ENCODE results near the gene HUS1. TPM values are rescaled to one million over a fixed set of nuclear protein-coding genes. Genes with fewer than 3 reads are reported as not detected.

Gene HUS1
- total and polyA plus RNA-seq, 2 of the 4 experiments (the other 2 are of a cell fraction) = 16.2 to 18.3 TPM

DNA sequence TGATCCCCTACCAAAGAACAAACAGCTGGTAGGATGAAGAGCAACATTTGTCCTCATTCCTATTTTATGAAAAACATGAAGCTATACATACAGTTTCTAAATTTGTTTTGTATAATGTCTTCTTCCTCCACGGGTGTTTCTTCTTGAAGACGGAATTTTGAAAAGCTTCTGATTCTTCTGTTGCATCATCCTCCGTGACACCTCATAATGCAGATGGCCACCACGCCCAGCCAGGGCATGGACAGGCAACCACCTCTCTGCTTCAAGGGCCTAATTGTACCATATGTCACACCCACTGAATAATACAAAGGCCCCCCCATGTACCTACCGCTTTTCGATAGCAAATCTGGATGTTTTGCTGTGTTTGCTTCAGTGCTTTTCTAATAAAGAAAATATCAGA lies 49.5 kb upstream of the HUS1 start, which contains the start of gene SUN3:
SUN3 (minus strand) TSS at position 170 of the 400 bp plus-strand sequence; CDS start at position 1, 169 bp downstream.
- no peaks in the 10 kb centered on the region for H3K9me1 ChIP-seq (ENCODE audit: insufficient read depth, low read length)
- H3K14ac ChIP-seq (replicated peaks; ENCODE audit: low read depth, low read length) = no peak within 1 kb of the TSS
- no peak within 1 kb of the TSS for H2BK5ac ChIP-seq (ENCODE audit: low read depth, low read length, poor library complexity, severe bottlenecking)
- no peak within 1 kb of the TSS for H2BK15ac ChIP-seq (ENCODE audit: low read depth, low read length)
- dilution Hi-C loops (cut with HindIII; ENCODE audit: low sequenced_read_pairs, unreplicated experiment) = no loop called here
- H2AK9ac ChIP-seq (replicated peaks; ENCODE audit: low read depth, low read length, poor library complexity) = no peak within 1 kb of the TSS
- no TSS peak for BruUV-seq (replicated peaks)
- H3K27ac ChIP-seq (ENCODE audit: insufficient read depth, low read length) = no peak within 1 kb of the TSS
- ATAC-seq (ENCODE audit: low read depth) = no peak
- no peak within 1 kb of the TSS for H3K4me3 ChIP-seq (ENCODE audit: insufficient read depth, low read depth, low read length)
- CTCF ChIA-PET = interaction anchor here (0.9 kb wide), 1 partner anchor 10 kb away, joined by 3 read pairs; no protein-coding TSS in a partner anchor
- H4K91ac ChIP-seq (ENCODE audit: insufficient read depth, low read depth, low read length) = no peak within 1 kb of the TSS
- no peak within 1 kb of the TSS for H2AK5ac ChIP-seq (ENCODE audit: low read depth, low read length)
- H4K5ac ChIP-seq (ENCODE audit: low read depth, low read length) = no peak within 1 kb of the TSS
- TF ChIP-seq FOS (IDR thresholded peaks at IDR 0.05; ENCODE audit: low read depth, low read length) (no peak), MAZ (IDR thresholded peaks at IDR 0.05; ENCODE audit: borderline replicate concordance, low read depth, low read length) (no peak), CTCF (conservative IDR thresholded peaks at IDR 0.05; ENCODE audit: low read depth, low read length) (no peak), BHLHE40 (IDR thresholded peaks at IDR 0.05; ENCODE audit: low read depth, low read length) (no peak), RAD21 (IDR thresholded peaks at IDR 0.05; ENCODE audit: low read length) (no peak), NFE2L2 (IDR thresholded peaks at IDR 0.05; ENCODE audit: low read depth, low read length) (no peak), RCOR1 (IDR thresholded peaks at IDR 0.05; ENCODE audit: insufficient replicate concordance, low read length) (no peak), CHD1 (IDR thresholded peaks at IDR 0.05; ENCODE audit: low read depth, low read length) (no peak), RFX5 (IDR thresholded peaks at IDR 0.05; ENCODE audit: low read depth, low read length) (no peak)
- no peaks in the 10 kb centered on the region for H4K20me1 ChIP-seq (ENCODE audit: insufficient read depth, low read length)
- H4K8ac ChIP-seq (ENCODE audit: low read depth in 2 of 2, low read length in 2 of 2) = no peak within 1 kb of the TSS
- intact Hi-C loops (cut with micrococcal nuclease) = no loop called here
- H2AFZ ChIP-seq (replicated peaks; ENCODE audit: low read length, poor library complexity) = no peak within 1 kb of the TSS
- H3K23ac ChIP-seq (ENCODE audit: low read depth, low read length) = no peak within 1 kb of the TSS
- H3K4ac ChIP-seq (ENCODE audit: low read depth, low read length) = no peak within 1 kb of the TSS
- no peaks in the 10 kb centered on the region for H3K4me1 ChIP-seq (ENCODE audit: control insufficient read depth, insufficient read depth, low read length)
- no peak within 1 kb of the TSS for H3K9ac ChIP-seq (ENCODE audit: low read depth, low read length)
- H3K4me2 ChIP-seq (ENCODE audit: low read depth, low read length) = no peak within 1 kb of the TSS
- POLR2A ChIA-PET (ENCODE audit: unreplicated experiment) = no interaction called here
- WGBS, 2 experiments (ENCODE audit: extremely low coverage in 2 of 2, insufficient read length in 1 of 2) = no CpG with 5 or more reads among the region's 6 CpGs
- H2BK120ac ChIP-seq (ENCODE audit: low read depth, low read length) = no peak within 1 kb of the TSS
- no peak within 1 kb of the TSS for H3K56ac ChIP-seq (ENCODE audit: extremely low read depth, insufficient read depth, low read length)
- H3K18ac ChIP-seq (ENCODE audit: low read depth, low read length) = no peak within 1 kb of the TSS
- in situ Hi-C loops (cut with MboI; ENCODE audit: low sequenced_read_pairs) = no loop called here
- DNase-seq = no peak
- no peaks in the 10 kb centered on the region for H3K36me3 ChIP-seq (ENCODE audit: control insufficient read depth, insufficient read depth, low read length)
- peaks cover 25% of the 10 kb centered on the region for H3K27me3 ChIP-seq (ENCODE audit: control insufficient read depth, insufficient read depth, low read length)
- H3K79me1 ChIP-seq (ENCODE audit: low read depth in 1 of 2, low read length in 2 of 2) = no peaks in the 10 kb centered on the region
- H3K9me3 ChIP-seq (ENCODE audit: control insufficient read depth, insufficient read depth, low read length) = peaks cover 2% of the 10 kb centered on the region; the same call in 1 of the 2 replicates
- no peak within 1 kb of the TSS for H2BK20ac ChIP-seq (ENCODE audit: low read depth, low read length)
